GM23338 (cell line): ENCODE data around the gene CDC14A.

Experiments
- CREB1 ChIP-seq: fragments of 250-450 bp; sonication (Bioruptor Pico); IDR thresholded peaks from 2 replicates; pipeline ENCODE4 v1.5.0; 2020; ENCODE audit warnings: low read depth, mild to moderate bottlenecking, moderate library complexity
- CTCF ChIP-seq, 2 experiments: fragments of 200-600 bp in 1 of 2; sonication (generic) in 1 of 2; conservative IDR thresholded peaks; 2 replicates each; pipeline versions ENCODE4 v1.5.1 to v1.6.1; 2016 to 2017; ENCODE audit warnings: antibody characterized with exemption in 2 of 2, low read depth in 2 of 2, mild to moderate bottlenecking in 2 of 2, moderate library complexity in 1 of 2
- EZH2 ChIP-seq: fragments of 200-600 bp; sonication (generic); IDR thresholded peaks from one replicate; pipeline ENCODE4 v1.8.0; 2017; ENCODE audit warnings: antibody characterized with exemption, mild to moderate bottlenecking, low read depth; ENCODE audit not compliant: unreplicated experiment
- EZH2phosphoT487 ChIP-seq: fragments of 200-600 bp; sonication (generic); IDR thresholded peaks from one replicate; pipeline ENCODE4 v1.8.1; 2018; ENCODE audit warnings: antibody characterized with exemption; ENCODE audit not compliant: unreplicated experiment
- JUNB ChIP-seq: IDR thresholded peaks from one replicate; pipeline ENCODE4 v1.6.1; 2016; ENCODE audit warnings: antibody characterized with exemption; ENCODE audit not compliant: unreplicated experiment
- POLR2AphosphoS5 ChIP-seq: IDR thresholded peaks from 2 replicates; pipeline ENCODE4 v1.6.1; 2016; ENCODE audit warnings: antibody characterized with exemption, low read depth
- REST ChIP-seq: IDR thresholded peaks from one replicate; pipeline ENCODE4 v1.6.1; 2018; ENCODE audit warnings: antibody characterized with exemption; ENCODE audit not compliant: unreplicated experiment

- TF ChIP-seq CTCF (conservative IDR thresholded peaks at IDR 0.05; ENCODE audit: low read depth in 2 of 2) (no peak), POLR2AphosphoS5 (no peak), EZH2 (no peak), EZH2phosphoT487 (no peak), REST (no peak), JUNB (no peak), CREB1 (CRISPR knock-in tag) (no peak)
Measured at GRCh38 chr1:100380635-100381034, 28.3 kb downstream of the CDC14A start.
